C1 segment of cervical spinal cord (tissue), 14 donors: ENCODE data around the gene ZBTB5.
"Not testable (repeated sequence)": the region's sequence is repeated elsewhere in the genome, so short reads cannot be mapped to it uniquely, and the experiment has no call there.

ENCODE experiments used
- DNase-seq, 14 donors: peaks; one replicate each; lab custom pipeline; 2025; lab: John Stamatoyannopoulos, UW

Gene ZBTB5

DNA sequence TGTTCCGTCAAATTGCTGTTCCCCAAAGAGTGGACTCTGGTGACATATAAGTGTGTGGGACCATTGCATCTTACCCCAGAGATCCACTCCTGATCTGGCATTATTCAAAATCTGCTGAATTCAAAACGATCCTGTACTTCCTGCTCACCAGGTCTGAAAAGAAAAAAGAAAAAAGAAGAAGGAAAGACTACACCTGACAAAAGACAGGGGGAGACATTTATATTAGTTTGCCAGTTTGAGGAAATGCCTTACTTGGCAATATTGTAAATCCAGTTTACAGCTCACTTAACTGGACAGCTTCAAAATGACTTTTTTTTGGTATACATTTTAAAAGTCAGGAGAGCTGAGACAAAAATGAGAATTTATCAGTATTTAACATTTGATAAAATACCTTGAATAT is 57.8 kb downstream of the ZBTB5 start:
- no peak for DNase-seq

DNA sequence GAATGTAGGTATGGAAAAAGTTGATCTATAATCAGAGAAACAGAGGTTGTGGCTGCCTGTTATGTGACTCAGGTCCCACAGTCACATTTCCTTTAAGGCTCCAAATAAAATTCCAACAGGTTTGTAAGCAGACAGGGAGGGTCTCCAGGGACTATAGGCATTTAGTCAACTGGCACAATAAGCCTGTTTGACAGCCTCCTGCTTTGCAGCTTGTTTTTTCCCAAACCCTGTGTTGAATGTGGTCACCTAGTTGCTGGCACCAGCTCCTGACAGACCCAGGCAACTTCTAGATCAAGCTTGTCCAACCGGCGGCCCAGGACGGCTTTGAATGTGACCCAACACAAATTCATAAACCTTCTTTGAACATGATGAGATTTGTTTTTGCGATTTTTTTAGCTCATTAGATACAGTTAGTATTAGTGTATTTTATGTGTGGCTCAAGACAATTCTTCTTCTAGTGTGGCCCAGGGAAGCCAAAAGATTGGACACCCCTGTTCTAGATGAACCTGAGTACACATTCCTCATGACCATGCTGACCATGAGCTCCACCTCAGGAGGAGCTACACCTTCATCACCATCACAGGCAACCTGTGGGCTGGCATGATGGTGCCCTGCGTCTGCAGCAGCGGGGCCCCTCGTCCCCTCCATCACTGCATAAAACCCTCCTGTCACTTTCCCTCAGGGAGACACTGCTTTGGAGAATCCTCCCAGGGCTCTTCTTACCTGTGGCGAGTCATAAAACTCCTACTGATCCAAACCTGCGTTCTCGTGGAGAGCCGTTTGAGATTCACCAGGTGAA is 58.4 kb downstream of the ZBTB5 start:
- DNase-seq: no peak

DNA sequence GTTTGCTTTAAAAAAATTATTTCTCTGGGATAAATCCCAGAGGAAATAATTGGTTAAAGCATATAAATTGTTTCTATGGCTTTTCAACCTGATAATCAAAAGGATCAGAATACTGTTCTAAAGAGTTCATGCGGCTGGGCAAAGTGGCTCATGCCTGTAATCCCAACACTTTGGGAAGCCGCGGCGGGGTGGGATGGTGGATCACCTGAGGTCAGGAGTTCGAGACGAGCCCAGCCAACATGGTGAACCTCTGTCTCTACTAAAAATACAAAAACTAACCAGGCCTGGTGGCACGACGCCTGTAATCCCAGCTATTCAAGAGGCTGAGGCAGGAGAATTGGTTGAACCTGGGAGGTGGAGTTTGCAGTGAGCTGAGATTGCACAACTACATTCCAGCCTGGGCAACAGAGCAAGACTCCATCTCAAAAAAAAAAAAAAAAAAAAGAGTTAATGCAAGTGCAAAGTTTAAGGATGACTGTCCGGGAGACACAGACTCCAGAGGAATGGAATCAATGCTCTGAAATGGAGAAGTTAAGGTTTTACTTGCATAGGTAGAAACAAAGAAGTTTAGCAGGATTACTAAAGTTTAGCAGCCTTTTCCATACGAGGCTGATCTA is 59.4 kb downstream of the ZBTB5 start:
- no peak for DNase-seq

DNA sequence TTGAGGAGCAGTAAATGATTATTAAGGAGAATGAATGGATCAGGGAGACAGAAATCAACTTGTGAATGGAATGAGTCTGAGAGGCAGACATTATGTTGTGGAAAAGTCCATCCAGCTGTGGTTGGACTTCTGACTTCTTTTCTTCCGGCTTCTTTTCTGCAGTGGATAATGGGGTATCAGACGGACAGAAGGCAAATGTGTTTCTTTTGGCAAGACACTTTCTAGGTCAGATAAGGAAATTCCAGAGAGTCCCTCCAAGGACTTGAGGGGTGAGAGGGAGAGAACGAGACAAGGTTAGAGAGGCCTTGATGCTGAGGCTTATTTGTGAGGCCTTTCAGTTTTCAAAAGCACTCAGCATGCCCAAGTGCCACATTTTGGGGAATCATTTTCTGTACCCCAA is 59.9 kb downstream of the ZBTB5 start:
- no peak for DNase-seq

DNA sequence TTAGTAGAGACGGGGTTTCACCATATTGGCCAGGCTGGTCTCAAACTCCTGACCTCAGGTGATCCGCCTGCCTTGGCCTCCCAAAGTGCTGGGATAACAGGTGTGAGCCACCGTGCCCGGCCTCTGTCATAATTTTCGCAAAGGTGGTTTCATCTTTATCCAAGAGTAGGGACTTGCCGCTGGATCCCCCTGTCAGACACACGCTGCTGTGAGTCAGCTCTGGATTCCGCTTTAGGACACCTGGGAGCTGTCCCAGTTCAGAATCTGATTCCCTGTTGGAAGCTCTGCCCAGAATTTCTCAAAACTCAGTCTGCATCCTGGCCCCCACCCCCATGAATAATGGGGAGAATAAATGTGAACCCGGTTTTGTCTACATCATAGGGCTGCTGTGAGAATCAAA is 60.7 kb downstream of the ZBTB5 start:
- no peak for DNase-seq

DNA sequence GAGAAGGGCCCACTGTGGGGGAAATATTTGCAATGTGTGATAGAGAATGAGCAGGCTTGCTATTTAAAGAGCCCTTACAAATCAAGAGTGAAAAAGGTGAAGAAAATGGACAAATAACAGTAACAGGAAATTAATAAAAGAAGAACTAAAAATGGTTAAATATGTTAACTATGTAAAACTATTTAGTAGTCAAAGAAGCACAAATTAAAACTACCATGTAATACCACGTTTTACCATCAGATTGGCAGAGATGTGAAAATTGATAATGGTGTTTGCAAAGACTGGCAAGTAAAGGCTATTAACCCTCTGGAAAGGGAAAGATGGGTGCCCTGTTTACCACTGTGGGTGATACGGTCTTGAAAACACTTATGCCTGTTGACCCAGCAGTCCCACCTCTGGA is 65.9 kb downstream of the ZBTB5 start:
- DNase-seq: no peak

DNA sequence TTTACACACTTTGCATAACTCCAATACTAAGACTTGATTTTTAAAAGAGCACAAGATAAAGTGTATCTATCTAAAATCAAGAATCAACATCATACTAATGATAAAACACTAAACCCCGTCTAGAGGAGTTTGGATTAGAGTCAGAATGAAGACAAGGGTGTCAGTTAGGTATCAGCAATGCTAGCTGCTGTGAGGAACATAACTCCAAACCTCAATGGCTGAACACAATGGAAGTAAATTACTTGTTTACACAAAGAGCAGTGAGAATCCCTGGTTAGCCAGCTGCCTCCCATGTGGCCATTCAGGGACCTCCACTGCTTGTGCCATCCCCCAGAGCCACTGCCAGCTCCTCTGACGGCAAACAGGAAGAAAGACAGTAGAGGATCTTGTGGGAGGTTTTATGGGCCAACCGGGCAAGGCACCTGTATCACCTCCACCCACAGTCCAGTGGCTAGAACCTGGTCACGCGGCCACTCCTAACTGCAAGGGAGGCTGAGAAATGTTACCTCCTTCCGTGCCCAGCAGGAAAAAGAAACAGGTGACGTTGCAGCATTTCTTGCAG is 66.7 kb downstream of the ZBTB5 start:
- DNase-seq: no peak

DNA sequence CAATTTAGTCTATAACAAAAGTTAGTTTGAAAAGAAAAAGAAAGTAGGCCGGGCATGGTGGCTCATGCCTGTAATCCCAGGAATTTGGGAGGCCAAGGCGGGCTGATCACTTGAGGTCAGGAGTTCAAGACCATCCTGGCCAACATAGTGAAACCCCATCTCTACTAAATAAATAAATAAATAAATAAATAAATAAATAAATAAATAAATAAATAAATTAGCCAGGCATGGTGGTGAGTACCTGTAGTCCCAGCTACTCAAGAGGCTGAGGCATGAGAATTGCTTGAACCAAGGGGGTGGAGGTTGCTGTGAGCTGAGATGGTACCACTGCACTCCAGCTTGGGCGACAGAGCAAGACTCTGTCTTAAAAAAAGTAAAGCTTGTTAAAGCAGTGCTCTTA is 67.3 kb downstream of the ZBTB5 start:
- DNase-seq: not testable (repeated sequence)

DNA sequence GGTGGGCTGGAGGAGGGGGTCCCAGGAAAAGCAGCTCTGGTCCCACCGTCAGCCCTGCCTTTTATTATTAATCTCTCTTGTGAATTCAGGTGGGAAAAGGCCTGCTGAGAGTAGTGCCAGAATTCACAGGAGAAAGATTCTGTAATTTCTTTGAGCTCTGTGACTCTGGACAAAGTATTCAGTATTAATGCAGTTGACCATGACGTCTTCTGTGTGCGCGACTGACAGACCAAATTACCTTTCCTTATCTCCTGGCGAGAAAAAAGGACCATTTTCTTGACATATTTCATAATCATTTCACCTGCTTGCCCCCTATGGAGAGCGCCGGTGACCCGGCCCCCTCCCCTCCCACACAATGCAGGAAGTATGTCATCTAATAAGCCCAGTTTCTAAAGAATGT is 69.6 kb downstream of the ZBTB5 start:
- DNase-seq: no peak

DNA sequence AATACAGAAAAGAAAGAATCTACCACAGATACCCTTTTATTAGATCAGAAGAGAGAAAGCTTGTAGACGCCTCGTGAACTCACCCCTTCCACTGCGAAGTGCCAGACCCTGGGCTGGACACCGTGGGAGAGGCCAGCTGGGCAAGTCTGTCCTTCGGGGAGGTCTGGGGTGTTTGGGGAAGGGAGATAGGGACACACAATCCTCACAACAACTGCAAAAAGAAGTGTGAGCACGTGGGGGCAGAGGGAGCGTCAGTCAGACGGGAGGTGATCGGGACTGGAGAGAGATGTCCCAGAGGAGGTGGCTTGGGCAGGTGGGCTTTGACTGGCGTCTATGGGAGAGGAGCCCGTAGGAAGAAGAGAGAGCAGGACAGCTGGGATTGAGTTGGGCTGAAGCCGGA is 70.0 kb downstream of the ZBTB5 start:
- DNase-seq: no peak

DNA sequence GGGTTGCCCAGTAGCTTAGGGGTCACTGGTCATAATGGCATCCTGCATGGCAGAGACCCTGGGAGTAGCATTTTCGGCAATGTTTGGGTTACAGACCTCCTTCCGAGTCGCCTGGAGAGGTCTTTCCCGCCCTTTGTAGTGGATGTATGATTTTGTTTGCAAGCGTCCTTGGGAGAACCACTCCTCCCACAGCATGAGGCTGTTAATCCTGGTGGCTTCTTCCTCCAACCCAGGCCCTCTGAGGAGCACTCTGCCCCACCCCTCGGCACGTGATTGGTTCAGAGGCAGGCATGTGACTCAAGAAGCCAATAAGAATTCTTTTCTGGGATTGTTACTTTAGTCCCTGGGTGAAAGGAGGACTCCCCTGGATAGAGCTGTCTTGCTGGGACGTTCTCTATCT is 73.0 kb downstream of the ZBTB5 start:
- no peak for DNase-seq

DNA sequence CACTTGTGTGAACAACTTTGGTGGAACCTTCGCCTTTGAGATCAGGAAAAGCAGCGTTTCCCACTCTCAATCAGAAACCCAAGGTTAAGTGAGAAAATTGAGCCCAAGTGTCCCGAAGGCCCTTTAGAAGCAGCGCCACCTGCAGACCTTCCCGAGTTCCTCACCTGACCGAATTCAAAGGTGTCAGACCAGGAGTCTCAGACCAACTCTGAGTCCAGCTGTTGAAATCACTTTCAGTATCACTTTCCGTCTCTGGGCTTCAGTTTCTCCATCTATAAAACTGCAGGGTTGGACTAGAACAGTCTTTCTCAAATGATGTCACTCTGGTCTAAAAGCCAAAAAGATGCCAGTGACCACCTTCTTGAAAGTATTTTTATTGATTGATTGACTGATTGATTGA is 74.5 kb downstream of the ZBTB5 start:
- DNase-seq: no peak
